Hair follicular keratinocyte (primary cell): ENCODE results near the gene HS6ST2. TPM values are rescaled to one million over a fixed set of nuclear protein-coding genes. Genes with fewer than 3 reads are reported as not detected.

Experiments
- total RNA-seq: library from RNA; depleted of rRNA; stranded (reverse); fragments of >200 nt; gene quantifications from 2 replicates; pipeline ENCODE4 v1.2.3, GENCODE V29; 2015

The HS6ST2 gene
- total RNA-seq, result 0.23 and 0.38 TPM in 2 replicates

GRCh38 chrX:132958091-132958703 lies at the start of gene HS6ST2:
HS6ST2 (minus strand) TSS chrX:132958629.

Other genes with a start within 250 kb of the HS6ST2 start
- gene USP26, start 138.5 kb upstream of the HS6ST2 start, total RNA-seq, result not detected in 2 replicates